ENCODE data around the gene UST.

UST gene

GRCh38 chr6:149065658-149066556 lies 319.1 kb downstream of the UST start:
- FAIRE-seq (peak; percentile 98), DNase-seq (ENCODE audit: insufficient read length, low spot score) (no peak)
- TF ChIP-seq PAX5 (IDR thresholded peaks at IDR 0.05; ENCODE audit: insufficient read depth, low read length, severe bottlenecking) (no peak), POLR2A (IDR thresholded peaks at IDR 0.05; ENCODE audit: low read depth, low read length) (peak; percentile 58), TAF1 (IDR thresholded peaks at IDR 0.05; ENCODE audit: low read depth, low read length) (0 out of 2 replicates have a peak, but pooled peaks have one; percentile 52), POU2F2 (IDR thresholded peaks at IDR 0.05; ENCODE audit: low read depth, low read length) (peak; percentile 77), SPI1 (IDR thresholded peaks at IDR 0.05; ENCODE audit: low read depth, low read length) (no peak; the same call in none of the 2 replicates), POLR2AphosphoS5 (IDR thresholded peaks at IDR 0.05; ENCODE audit: low read depth, low read length) (peak; percentile 58)

GRCh38 chr6:149071997-149072396 lies 325.2 kb downstream of the UST start:
- DNase-seq (ENCODE audit: insufficient read length, low spot score) (no peak), FAIRE-seq (no peak)
- TF ChIP-seq PAX5 (IDR thresholded peaks at IDR 0.05; ENCODE audit: insufficient read depth, low read length, severe bottlenecking) (no peak), TAF1 (IDR thresholded peaks at IDR 0.05; ENCODE audit: low read depth, low read length) (no peak), POU2F2 (IDR thresholded peaks at IDR 0.05; ENCODE audit: low read depth, low read length) (no peak), SPI1 (IDR thresholded peaks at IDR 0.05; ENCODE audit: low read depth, low read length) (no peak), POLR2A (IDR thresholded peaks at IDR 0.05; ENCODE audit: low read depth, low read length) (no peak), POLR2AphosphoS5 (IDR thresholded peaks at IDR 0.05; ENCODE audit: low read depth, low read length) (no peak)

GRCh38 chr6:149074832-149075258 lies 328.0 kb downstream of the UST start:
- FAIRE-seq (no peak), DNase-seq (ENCODE audit: insufficient read length, low spot score) (no peak)
- TF ChIP-seq POU2F2 (IDR thresholded peaks at IDR 0.05; ENCODE audit: low read depth, low read length): no peak
- no peak for TF ChIP-seq POLR2A (IDR thresholded peaks at IDR 0.05; ENCODE audit: low read depth, low read length)
- TF ChIP-seq PAX5 (IDR thresholded peaks at IDR 0.05; ENCODE audit: insufficient read depth, low read length, severe bottlenecking): no peak
- TF ChIP-seq POLR2AphosphoS5 (IDR thresholded peaks at IDR 0.05; ENCODE audit: low read depth, low read length): no peak
- no peak for TF ChIP-seq SPI1 (IDR thresholded peaks at IDR 0.05; ENCODE audit: low read depth, low read length)
- no peak for TF ChIP-seq TAF1 (IDR thresholded peaks at IDR 0.05; ENCODE audit: low read depth, low read length)

- no peak for TF ChIP-seq POLR2AphosphoS5 (IDR thresholded peaks at IDR 0.05; ENCODE audit: low read depth, low read length)
- TF ChIP-seq POLR2A (IDR thresholded peaks at IDR 0.05; ENCODE audit: low read depth, low read length): no peak
- no peak for TF ChIP-seq POU2F2 (IDR thresholded peaks at IDR 0.05; ENCODE audit: low read depth, low read length)
- no peak for TF ChIP-seq PAX5 (IDR thresholded peaks at IDR 0.05; ENCODE audit: insufficient read depth, low read length, severe bottlenecking)
- TF ChIP-seq SPI1 (IDR thresholded peaks at IDR 0.05; ENCODE audit: low read depth, low read length): no peak
- TF ChIP-seq TAF1 (IDR thresholded peaks at IDR 0.05; ENCODE audit: low read depth, low read length): no peak
- FAIRE-seq: peak; percentile 64
- DNase-seq (ENCODE audit: insufficient read length, low spot score): no peak
Observed at GRCh38 chr6:149075616-149076354, 329.0 kb downstream of the UST start.

- TF ChIP-seq TAF1 (IDR thresholded peaks at IDR 0.05; ENCODE audit: low read depth, low read length): no peak
- TF ChIP-seq PAX5 (IDR thresholded peaks at IDR 0.05; ENCODE audit: insufficient read depth, low read length, severe bottlenecking): no peak
- FAIRE-seq: no peak
Observed at GRCh38 chr6:149076355-149076734, 329.5 kb downstream of the UST start.

GRCh38 chr6:149077208-149077607 lies 330.4 kb downstream of the UST start:
- DNase-seq (ENCODE audit: insufficient read length, low spot score): no peak
- no peak for TF ChIP-seq POLR2AphosphoS5 (IDR thresholded peaks at IDR 0.05; ENCODE audit: low read depth, low read length)
- TF ChIP-seq SPI1 (IDR thresholded peaks at IDR 0.05; ENCODE audit: low read depth, low read length): no peak
- no peak for TF ChIP-seq PAX5 (IDR thresholded peaks at IDR 0.05; ENCODE audit: insufficient read depth, low read length, severe bottlenecking)
- TF ChIP-seq POLR2A (IDR thresholded peaks at IDR 0.05; ENCODE audit: low read depth, low read length): no peak
- no peak for TF ChIP-seq POU2F2 (IDR thresholded peaks at IDR 0.05; ENCODE audit: low read depth, low read length)
- TF ChIP-seq TAF1 (IDR thresholded peaks at IDR 0.05; ENCODE audit: low read depth, low read length): no peak
- no peak for FAIRE-seq

More at GRCh38 chr6:149076355-149076734, 329.5 kb downstream of the UST start:
- no peak for DNase-seq (ENCODE audit: insufficient read length, low spot score)

- no peak for FAIRE-seq
- TF ChIP-seq POLR2AphosphoS5 (IDR thresholded peaks at IDR 0.05; ENCODE audit: low read depth, low read length): no peak
- no peak for TF ChIP-seq TAF1 (IDR thresholded peaks at IDR 0.05; ENCODE audit: low read depth, low read length)
- no peak for TF ChIP-seq POU2F2 (IDR thresholded peaks at IDR 0.05; ENCODE audit: low read depth, low read length)
- TF ChIP-seq SPI1 (IDR thresholded peaks at IDR 0.05; ENCODE audit: low read depth, low read length): no peak
- TF ChIP-seq POLR2A (IDR thresholded peaks at IDR 0.05; ENCODE audit: low read depth, low read length): no peak
- no peak for TF ChIP-seq PAX5 (IDR thresholded peaks at IDR 0.05; ENCODE audit: insufficient read depth, low read length, severe bottlenecking)
- DNase-seq (ENCODE audit: insufficient read length, low spot score): no peak
Observed at GRCh38 chr6:149078211-149078782, 331.5 kb downstream of the UST start.

GRCh38 chr6:149079456-149079855 lies 332.6 kb downstream of the UST start:
- FAIRE-seq (no peak), DNase-seq (ENCODE audit: insufficient read length, low spot score) (no peak)
- TF ChIP-seq POLR2AphosphoS5 (IDR thresholded peaks at IDR 0.05; ENCODE audit: low read depth, low read length): no peak
- no peak for TF ChIP-seq POLR2A (IDR thresholded peaks at IDR 0.05; ENCODE audit: low read depth, low read length)
- TF ChIP-seq PAX5 (IDR thresholded peaks at IDR 0.05; ENCODE audit: insufficient read depth, low read length, severe bottlenecking): no peak
- TF ChIP-seq SPI1 (IDR thresholded peaks at IDR 0.05; ENCODE audit: low read depth, low read length): no peak
- TF ChIP-seq POU2F2 (IDR thresholded peaks at IDR 0.05; ENCODE audit: low read depth, low read length): no peak
- no peak for TF ChIP-seq TAF1 (IDR thresholded peaks at IDR 0.05; ENCODE audit: low read depth, low read length)

All from GM12891 (cell line).